Inferior parietal cortex (tissue), 1 donor: ENCODE data around the gene NPAS1.

Experiments used
- DNase-seq: peaks from one replicate; pipeline ENCODE4 v3.0.0-alpha.2; 2016; ENCODE audit errors: extremely low spot score

NPAS1 gene

GRCh38 chr19:47019431-47020041 is at the start of gene NPAS1:
TSS of gene NPAS1 (plus strand) at chr19:47019837. CDS start at chr19:47021048, 1,211 bp downstream.
- no peak for DNase-seq

GRCh38 chr19:46970815-46971214 is 48.8 kb upstream of the NPAS1 start:
- no peak for DNase-seq

- DNase-seq, result no peak
Observed at GRCh38 chr19:46972311-46972710, 47.3 kb upstream of the NPAS1 start.

- DNase-seq, result no peak
Observed at GRCh38 chr19:46974181-46974580, 45.5 kb upstream of the NPAS1 start.

GRCh38 chr19:46975011-46975924 is 44.4 kb upstream of the NPAS1 start:
- no peak for DNase-seq

GRCh38 chr19:46975925-46976782 is 43.5 kb upstream of the NPAS1 start:
- peak; percentile 63 for DNase-seq

GRCh38 chr19:46976845-46977320 is 42.8 kb upstream of the NPAS1 start:
- DNase-seq, result no peak

GRCh38 chr19:46977548-46977947 is 42.1 kb upstream of the NPAS1 start:
- DNase-seq, result no peak

- no peak for DNase-seq
Observed at GRCh38 chr19:46978171-46978869, 41.3 kb upstream of the NPAS1 start.

- DNase-seq, result no peak
Observed at GRCh38 chr19:46979126-46980105, 40.2 kb upstream of the NPAS1 start.

GRCh38 chr19:46980761-46981160 is 38.9 kb upstream of the NPAS1 start:
- DNase-seq, result no peak

GRCh38 chr19:46981286-46981945 is 38.2 kb upstream of the NPAS1 start:
- no peak for DNase-seq

GRCh38 chr19:46983097-46983496 is 36.5 kb upstream of the NPAS1 start:
- no peak for DNase-seq

GRCh38 chr19:46984077-46985010 is 35.3 kb upstream of the NPAS1 start:
- no peak for DNase-seq

GRCh38 chr19:46985542-46986415 is 33.9 kb upstream of the NPAS1 start:
- DNase-seq, result no peak

- no peak for DNase-seq
Observed at GRCh38 chr19:46988614-46989230, 30.9 kb upstream of the NPAS1 start.
